Measurements from ENCODE around the gene XPNPEP3. TPM values are rescaled to one million over a fixed set of nuclear protein-coding genes. Genes with fewer than 3 reads are reported as not detected.

The XPNPEP3 gene
- total and polyA plus RNA-seq, 3 experiments from 2014 or later = 9.1 to 19.6 (median 18.7) TPM

GRCh38 chr22:40979198-40979597 lies 122.2 kb downstream of the XPNPEP3 start:
- no peaks in the 10 kb centered on the region for H3K27me3 ChIP-seq (ENCODE audit: insufficient read depth, low read length, poor library complexity, severe bottlenecking)
- H3K4me3 ChIP-seq (ENCODE audit: low read length) = no peak overlapping the region
- H3K36me3 Mint-ChIP-seq = no peaks in the 10 kb centered on the region
- no peaks in the 10 kb centered on the region for H3K36me3 ChIP-seq (ENCODE audit: insufficient read depth, low read length)
- no peaks in the 10 kb centered on the region for H3K4me1 Mint-ChIP-seq
- no peaks in the 10 kb centered on the region for H3K9me3 Mint-ChIP-seq
- no peak overlapping the region for H3K27ac Mint-ChIP-seq
- H3K9me3 ChIP-seq (ENCODE audit: low read length) = no peaks in the 10 kb centered on the region
- no peaks in the 10 kb centered on the region for H3K4me1 ChIP-seq (ENCODE audit: insufficient read depth, low read length)
- DNase-seq = no peak
- peaks cover 0 to 1% of the 10 kb centered on the region in 2 donors for H3K27me3 Mint-ChIP-seq
- ChIA-PET CTCF (no interaction called here), POLR2A (no interaction called here)
- H3K4me3 Mint-ChIP-seq = no peak overlapping the region
- no peak overlapping the region for H3K27ac ChIP-seq (ENCODE audit: low read depth, low read length)

- no peaks in the 10 kb centered on the region for H3K9me3 Mint-ChIP-seq
- peaks cover 0 to 1% of the 10 kb centered on the region in 2 donors for H3K27me3 Mint-ChIP-seq
- H3K36me3 Mint-ChIP-seq = no peaks in the 10 kb centered on the region
- Histone ChIP-seq H3K4me3 (ENCODE audit: low read length) (no peak overlapping the region), H3K36me3 (ENCODE audit: insufficient read depth, low read length) (no peaks in the 10 kb centered on the region), H3K4me1 (ENCODE audit: insufficient read depth, low read length) (no peaks in the 10 kb centered on the region), H3K9me3 (ENCODE audit: low read length) (no peaks in the 10 kb centered on the region), H3K27ac (ENCODE audit: low read depth, low read length) (no peak overlapping the region), H3K27me3 (ENCODE audit: insufficient read depth, low read length, poor library complexity, severe bottlenecking) (no peaks in the 10 kb centered on the region)
- ChIA-PET POLR2A (no interaction called here), CTCF (no interaction called here)
- no peaks in the 10 kb centered on the region for H3K4me1 Mint-ChIP-seq
- no peak for DNase-seq
- H3K4me3 Mint-ChIP-seq = no peak overlapping the region
- no peak overlapping the region for H3K27ac Mint-ChIP-seq
These were observed 122.9 kb downstream of the XPNPEP3 start for GRCh38 chr22:40979871-40980270.

Other genes with a start within 250 kb of the XPNPEP3 start
- gene MRTFA, start 220.4 kb upstream of the XPNPEP3 start, total RNA-seq = 10 to 100 TPM; 38.6 to 40.5 TPM
- 22.9 TPM for gene MRTFA, start 220.4 kb upstream of the XPNPEP3 start, polyA plus RNA-seq
- not detected for gene MCHR1, start 177.7 kb upstream of the XPNPEP3 start, total RNA-seq
- not detected for gene MCHR1, start 177.7 kb upstream of the XPNPEP3 start, polyA plus RNA-seq
- gene SLC25A17, start 37.8 kb upstream of the XPNPEP3 start, total RNA-seq = 10 to 100 TPM; 31.4 to 35.1 TPM
- 17.6 TPM for gene SLC25A17, start 37.8 kb upstream of the XPNPEP3 start, polyA plus RNA-seq
- gene ST13, start 509 bp upstream of the XPNPEP3 start, total RNA-seq = 100 to 1,000 TPM; 201 to 218 TPM
- 176 TPM for gene ST13, start 509 bp upstream of the XPNPEP3 start, polyA plus RNA-seq
- gene DNAJB7, start 5.0 kb downstream of the XPNPEP3 start, total RNA-seq = not detected
- gene DNAJB7, start 5.0 kb downstream of the XPNPEP3 start, polyA plus RNA-seq = 0.23 TPM
- 10 to 100 TPM; 88.3 to 88.8 TPM for gene RBX1, start 94.2 kb downstream of the XPNPEP3 start, total RNA-seq
- 147 TPM for gene RBX1, start 94.2 kb downstream of the XPNPEP3 start, polyA plus RNA-seq
- gene EP300, start 235.4 kb downstream of the XPNPEP3 start, total RNA-seq = 10 to 100 TPM; 52.0 to 56.7 TPM
- 24.4 TPM for gene EP300, start 235.4 kb downstream of the XPNPEP3 start, polyA plus RNA-seq

All from CD8-positive, alpha-beta memory T cell (primary cell).